K562 (cell line): Measurements from ENCODE around the gene DCP2. TPM values are rescaled to one million over a fixed set of nuclear protein-coding genes. Genes with fewer than 3 reads are reported as not detected.

Experiments used
- ARNT ChIP-seq, 2 experiments: fragments of 450-650 bp; IDR thresholded peaks; 2 replicates each; pipeline ENCODE4 v1.6.1; 2016; ENCODE audit warnings: mild to moderate bottlenecking in 1 of 2
- CBFA2T2 ChIP-seq: fragments of 450-650 bp; conservative IDR thresholded peaks from 2 replicates; pipeline ENCODE4 v1.6.1; 2017; ENCODE audit warnings: mild to moderate bottlenecking
- FOXM1 ChIP-seq, 2 experiments: fragments of 450-650 bp in 1 of 2; sonication (generic) in 1 of 2; formaldehyde crosslinking in 1 of 2; IDR thresholded peaks; 2 replicates each; pipeline versions ENCODE4 v1.6.1 to v1.9.0; 2017 to 2022; ENCODE audit warnings: low read depth in 2 of 2, mild to moderate bottlenecking in 2 of 2, missing genetic modification reagents in 1 of 2, moderate library complexity in 1 of 2
- GTF2E2 ChIP-seq: fragments of 200-800 bp; sonication (Bioruptor generic); IDR thresholded peaks from 2 replicates; pipeline ENCODE4 v1.6.1; 2016; ENCODE audit warnings: missing genetic modification characterization, missing compliant biosample characterization
- HDAC3 ChIP-seq: fragments of 450-650 bp; IDR thresholded peaks from 2 replicates; pipeline ENCODE4 v1.6.1; 2018; ENCODE audit warnings: borderline replicate concordance, mild to moderate bottlenecking, moderate library complexity; ENCODE audit not compliant: partially characterized antibody
- ID3 ChIP-seq, 2 experiments: fragments of 250-450 bp in 1 of 2; fragments of 450-650 bp in 1 of 2; sonication (Bioruptor Pico) in 1 of 2; IDR thresholded peaks; 2 replicates each; pipeline versions ENCODE4 v1.6.1 to v1.8.0; 2016 to 2021; ENCODE audit warnings: mild to moderate bottlenecking in 2 of 2, moderate library complexity in 2 of 2, missing compliant biosample characterization in 1 of 2, missing genetic modification characterization in 1 of 2
- NR2C2 ChIP-seq, 2 experiments: fragments of 200-800 bp in 1 of 2; sonication (Bioruptor generic) in 1 of 2; sonication (generic) in 1 of 2; formaldehyde crosslinking in 1 of 2; IDR thresholded peaks; 2 replicates each; pipeline versions ENCODE4 v1.6.1 to v1.8.0; 2016 to 2022; ENCODE audit warnings: mild to moderate bottlenecking in 1 of 2, missing compliant biosample characterization in 1 of 2, missing genetic modification characterization in 1 of 2, missing genetic modification reagents in 1 of 2
- RNF2 ChIP-seq: sonication (generic); IDR thresholded peaks from 2 replicates; pipeline ENCODE4 v1.6.1; 2016
- TOE1 ChIP-seq, 2 experiments: fragments of 450-650 bp in 1 of 2; sonication (generic) in 1 of 2; formaldehyde crosslinking in 1 of 2; IDR thresholded peaks; 2 replicates each; pipeline versions ENCODE4 v1.7.1 to v1.8.0; 2016 to 2022; ENCODE audit warnings: borderline replicate concordance in 2 of 2, mild to moderate bottlenecking in 2 of 2, antibody characterized with exemption in 1 of 2, inconsistent platforms in 1 of 2, low read depth in 1 of 2, missing genetic modification reagents in 1 of 2, moderate library complexity in 1 of 2
- ZNF143 ChIP-seq: sonication (generic); formaldehyde crosslinking; IDR thresholded peaks from 2 replicates; pipeline ENCODE4 v1.9.0; 2022; ENCODE audit warnings: mild to moderate bottlenecking, missing genetic modification reagents
- ZNF318 ChIP-seq, 2 experiments: fragments of 450-650 bp; IDR thresholded peaks; 2 replicates each; pipeline ENCODE4 v1.6.1; 2016; ENCODE audit warnings: mild to moderate bottlenecking in 2 of 2, borderline replicate concordance in 1 of 2, low read depth in 1 of 2, moderate library complexity in 1 of 2
- polyA plus RNA-seq, 8 experiments: library from polyadenylated mRNA; depleted of rRNA in 4 of 8; stranded (reverse) in 5 of 8; unstranded in 3 of 8; fragments of >200 nt; fragmentation: Nextera tagmentation in 2 of 8; fragmentation: Illumina TruSeq in 1 of 8; extraction: Ambion mirVana in 2 of 8; extraction: Trizol in 1 of 8; gene quantifications; 2 replicates each; pipeline versions ENCODE4 v1.2.1 to v1.2.3, GENCODE V29; 2011 to 2014; ENCODE audit warnings: inconsistent platforms in 1 of 8, missing spikeins in 1 of 8
- total RNA-seq, 7 experiments: library from RNA; depleted of rRNA in 6 of 7; stranded (reverse); fragments of >200 nt in 6 of 7; fragmentation: Illumina TruSeq in 2 of 7; extraction: Trizol in 2 of 7; gene quantifications; 2 replicates each; pipeline versions ENCODE4 v1.2.1 to v1.2.3, GENCODE V29; 2011 to 2021; ENCODE audit warnings: low replicate concordance in 1 of 7
- TF ChIP-seq, protein P1 (sequence below): fragments of 200-800 bp; sonication (Bioruptor generic); IDR thresholded peaks from 2 replicates; pipeline ENCODE4 v1.6.1; 2017; ENCODE audit warnings: missing genetic modification characterization, missing compliant biosample characterization
- TF ChIP-seq, protein P2 (sequence below): fragments of 250-450 bp; sonication (Bioruptor Pico); IDR thresholded peaks from 2 replicates; pipeline ENCODE4 v1.8.0; 2021; ENCODE audit warnings: moderate library complexity, mild to moderate bottlenecking, inconsistent platforms

The DCP2 gene
- total and polyA plus RNA-seq, 9 of the 15 experiments (the other 6 are each of a cell fraction or from before 2014, with no cell fraction given), result 25.9 to 109 (median 46.7) TPM

- TF ChIP-seq HDAC3, result peak; percentile 57
- TF ChIP-seq ZNF143 (CRISPR knock-in tag), result no peak
- TF ChIP-seq RNF2, result peak; percentile 59; the same call in 1 of the 2 replicates
- TF ChIP-seq TOE1 (IDR thresholded peaks at IDR 0.05; ENCODE audit: borderline replicate concordance), result no peak
- TF ChIP-seq TOE1 (CRISPR knock-in tag; IDR thresholded peaks at IDR 0.05; ENCODE audit: borderline replicate concordance, low read depth), result no peak
- TF ChIP-seq ID3 (CRISPR knock-in tag; IDR thresholded peaks at IDR 0.05), result no peak
- 0 out of 2 replicates have a peak, but pooled peaks have one; percentile 51 for TF ChIP-seq ID3 (tag; IDR thresholded peaks at IDR 0.05)
- TF ChIP-seq GTF2E2 (tag), result 0 out of 2 replicates have a peak, but pooled peaks have one; percentile 23
- TF ChIP-seq CBFA2T2, result peak; percentile 64
- TF ChIP-seq NR2C2 (CRISPR knock-in tag; IDR thresholded peaks at IDR 0.05), result no peak
- TF ChIP-seq NR2C2 (tag; IDR thresholded peaks at IDR 0.05), result peak; percentile 74
- TF ChIP-seq, protein P1, sequence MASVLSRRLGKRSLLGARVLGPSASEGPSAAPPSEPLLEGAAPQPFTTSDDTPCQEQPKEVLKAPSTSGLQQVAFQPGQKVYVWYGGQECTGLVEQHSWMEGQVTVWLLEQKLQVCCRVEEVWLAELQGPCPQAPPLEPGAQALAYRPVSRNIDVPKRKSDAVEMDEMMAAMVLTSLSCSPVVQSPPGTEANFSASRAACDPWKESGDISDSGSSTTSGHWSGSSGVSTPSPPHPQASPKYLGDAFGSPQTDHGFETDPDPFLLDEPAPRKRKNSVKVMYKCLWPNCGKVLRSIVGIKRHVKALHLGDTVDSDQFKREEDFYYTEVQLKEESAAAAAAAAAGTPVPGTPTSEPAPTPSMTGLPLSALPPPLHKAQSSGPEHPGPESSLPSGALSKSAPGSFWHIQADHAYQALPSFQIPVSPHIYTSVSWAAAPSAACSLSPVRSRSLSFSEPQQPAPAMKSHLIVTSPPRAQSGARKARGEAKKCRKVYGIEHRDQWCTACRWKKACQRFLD, result no peak
- peak in 1 of 2 experiments; percentile 63; a peak in 1 of 4 replicates for TF ChIP-seq ARNT (IDR thresholded peaks at IDR 0.05)
- TF ChIP-seq ZNF318 (IDR thresholded peaks at IDR 0.05; ENCODE audit: borderline replicate concordance in 1 of 2, low read depth in 1 of 2), result peak in 1 of 2 experiments; percentile 53; a peak in 2 of 4 replicates
- TF ChIP-seq, protein P2, sequence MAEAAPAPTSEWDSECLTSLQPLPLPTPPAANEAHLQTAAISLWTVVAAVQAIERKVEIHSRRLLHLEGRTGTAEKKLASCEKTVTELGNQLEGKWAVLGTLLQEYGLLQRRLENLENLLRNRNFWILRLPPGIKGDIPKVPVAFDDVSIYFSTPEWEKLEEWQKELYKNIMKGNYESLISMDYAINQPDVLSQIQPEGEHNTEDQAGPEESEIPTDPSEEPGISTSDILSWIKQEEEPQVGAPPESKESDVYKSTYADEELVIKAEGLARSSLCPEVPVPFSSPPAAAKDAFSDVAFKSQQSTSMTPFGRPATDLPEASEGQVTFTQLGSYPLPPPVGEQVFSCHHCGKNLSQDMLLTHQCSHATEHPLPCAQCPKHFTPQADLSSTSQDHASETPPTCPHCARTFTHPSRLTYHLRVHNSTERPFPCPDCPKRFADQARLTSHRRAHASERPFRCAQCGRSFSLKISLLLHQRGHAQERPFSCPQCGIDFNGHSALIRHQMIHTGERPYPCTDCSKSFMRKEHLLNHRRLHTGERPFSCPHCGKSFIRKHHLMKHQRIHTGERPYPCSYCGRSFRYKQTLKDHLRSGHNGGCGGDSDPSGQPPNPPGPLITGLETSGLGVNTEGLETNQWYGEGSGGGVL (CRISPR knock-in tag), result no peak
- TF ChIP-seq FOXM1 (IDR thresholded peaks at IDR 0.05; ENCODE audit: low read depth), result no peak
- no peak for TF ChIP-seq FOXM1 (CRISPR knock-in tag; IDR thresholded peaks at IDR 0.05; ENCODE audit: low read depth)
Measured at GRCh38 chr5:112931473-112931872, 45.1 kb upstream of the DCP2 start (continued).
